Measurements from ENCODE around the gene VIL1. TPM values are rescaled to one million over a fixed set of nuclear protein-coding genes. Genes with fewer than 3 reads are reported as not detected.

The VIL1 gene
- total and polyA plus RNA-seq, 8 donors: 0.29 to 1.8 (median 1.2) TPM; not detected in 1

DNA sequence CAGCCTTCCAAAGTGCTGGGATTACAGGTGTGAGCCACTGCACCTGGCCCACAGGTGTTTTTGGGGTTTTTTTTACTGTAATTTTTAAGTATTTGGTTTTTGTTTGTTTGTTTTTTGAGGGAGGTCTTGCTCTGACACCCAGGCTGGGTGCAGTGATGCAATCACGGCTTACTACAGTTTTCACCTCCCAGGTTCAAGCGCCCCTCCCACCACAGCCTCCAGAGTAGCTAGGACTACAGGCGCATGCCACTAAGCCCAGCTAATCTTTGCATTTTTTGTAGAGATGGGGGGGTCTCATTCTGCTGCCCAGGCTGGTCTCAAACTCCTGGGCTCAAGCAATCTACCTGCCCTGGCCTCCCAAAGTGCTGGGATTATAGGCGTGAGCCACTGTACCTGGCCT lies 44.1 kb upstream of the VIL1 start:
- Histone ChIP-seq H3K27me3 (no peaks in the 10 kb centered on the region), H3K9me3 (no peaks in the 10 kb centered on the region), H3K27ac (no peak overlapping the region), H3K4me3 (no peak overlapping the region), H3K4me1 (peaks cover 10 to 53% of the 10 kb centered on the region in 2 donors), H3K36me3 (no peaks in the 10 kb centered on the region)
- intact Hi-C loops (cut with DNase I): no loop called here
- no peak for ATAC-seq
- TF ChIP-seq, protein P1, sequence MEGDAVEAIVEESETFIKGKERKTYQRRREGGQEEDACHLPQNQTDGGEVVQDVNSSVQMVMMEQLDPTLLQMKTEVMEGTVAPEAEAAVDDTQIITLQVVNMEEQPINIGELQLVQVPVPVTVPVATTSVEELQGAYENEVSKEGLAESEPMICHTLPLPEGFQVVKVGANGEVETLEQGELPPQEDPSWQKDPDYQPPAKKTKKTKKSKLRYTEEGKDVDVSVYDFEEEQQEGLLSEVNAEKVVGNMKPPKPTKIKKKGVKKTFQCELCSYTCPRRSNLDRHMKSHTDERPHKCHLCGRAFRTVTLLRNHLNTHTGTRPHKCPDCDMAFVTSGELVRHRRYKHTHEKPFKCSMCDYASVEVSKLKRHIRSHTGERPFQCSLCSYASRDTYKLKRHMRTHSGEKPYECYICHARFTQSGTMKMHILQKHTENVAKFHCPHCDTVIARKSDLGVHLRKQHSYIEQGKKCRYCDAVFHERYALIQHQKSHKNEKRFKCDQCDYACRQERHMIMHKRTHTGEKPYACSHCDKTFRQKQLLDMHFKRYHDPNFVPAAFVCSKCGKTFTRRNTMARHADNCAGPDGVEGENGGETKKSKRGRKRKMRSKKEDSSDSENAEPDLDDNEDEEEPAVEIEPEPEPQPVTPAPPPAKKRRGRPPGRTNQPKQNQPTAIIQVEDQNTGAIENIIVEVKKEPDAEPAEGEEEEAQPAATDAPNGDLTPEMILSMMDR (IDR thresholded peaks at IDR 0.05): no peak
- DNase-seq: no peak

DNA sequence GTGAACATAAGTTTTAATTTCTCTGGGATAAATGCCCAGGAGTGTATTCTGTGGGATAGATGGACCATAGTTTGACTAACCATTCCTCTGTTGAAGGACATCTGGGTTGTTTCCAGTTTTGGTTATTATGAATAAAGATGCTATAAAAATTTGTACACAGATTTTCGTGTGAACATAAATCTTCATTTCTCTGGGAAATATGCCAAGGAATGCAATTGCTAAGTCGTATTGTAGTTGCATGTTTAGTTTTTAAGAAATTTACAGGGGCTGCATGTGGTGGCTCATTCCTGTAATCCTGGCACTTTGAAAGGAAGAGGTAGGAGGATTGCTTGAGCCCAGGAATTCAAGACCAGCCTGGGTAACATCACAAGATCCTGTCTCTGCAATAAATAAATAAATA lies 43.7 kb upstream of the VIL1 start:
- DNase-seq (no peak), ATAC-seq (no peak)
- H3K36me3 ChIP-seq: no peaks in the 10 kb centered on the region
- intact Hi-C loops (cut with DNase I): no loop called here
- no peaks in the 10 kb centered on the region for H3K27me3 ChIP-seq
- H3K9me3 ChIP-seq: no peaks in the 10 kb centered on the region
- TF ChIP-seq, protein P1 (IDR thresholded peaks at IDR 0.05): no peak
- H3K27ac ChIP-seq: no peak overlapping the region
- no peak overlapping the region for H3K4me3 ChIP-seq
- H3K4me1 ChIP-seq: peaks cover 5 to 49% of the 10 kb centered on the region in 2 donors

DNA sequence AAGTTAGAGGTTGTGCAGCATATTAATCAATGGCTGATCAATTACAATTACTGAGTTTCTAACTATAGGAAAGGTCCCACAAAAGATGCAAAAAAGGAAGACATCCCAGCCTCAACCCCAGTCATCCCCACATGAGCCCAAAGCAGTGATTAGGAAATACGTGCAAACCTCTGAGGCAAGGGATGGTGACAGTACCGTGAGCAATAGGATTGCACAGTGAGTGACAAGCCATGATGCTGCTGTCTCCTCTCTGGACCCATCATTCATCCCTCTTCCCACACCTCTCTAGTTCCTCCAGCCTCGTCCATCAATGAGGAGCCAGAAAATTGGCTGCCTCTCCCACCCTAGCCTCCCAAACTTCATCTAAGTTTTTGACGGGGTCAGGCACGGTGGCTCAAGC lies 40.9 kb upstream of the VIL1 start:
- TF ChIP-seq, protein P1 (IDR thresholded peaks at IDR 0.05): no peak
- Histone ChIP-seq H3K4me1 (peaks cover 0 to 32% of the 10 kb centered on the region in 2 donors), H3K27me3 (no peaks in the 10 kb centered on the region), H3K36me3 (no peaks in the 10 kb centered on the region), H3K4me3 (no peak overlapping the region), H3K27ac (peak overlapping the region in 1 of 2 donors; percentile 69), H3K9me3 (no peaks in the 10 kb centered on the region)
- intact Hi-C loops (cut with DNase I): no loop called here
- peak; percentile 40 for ATAC-seq
- DNase-seq: no peak

DNA sequence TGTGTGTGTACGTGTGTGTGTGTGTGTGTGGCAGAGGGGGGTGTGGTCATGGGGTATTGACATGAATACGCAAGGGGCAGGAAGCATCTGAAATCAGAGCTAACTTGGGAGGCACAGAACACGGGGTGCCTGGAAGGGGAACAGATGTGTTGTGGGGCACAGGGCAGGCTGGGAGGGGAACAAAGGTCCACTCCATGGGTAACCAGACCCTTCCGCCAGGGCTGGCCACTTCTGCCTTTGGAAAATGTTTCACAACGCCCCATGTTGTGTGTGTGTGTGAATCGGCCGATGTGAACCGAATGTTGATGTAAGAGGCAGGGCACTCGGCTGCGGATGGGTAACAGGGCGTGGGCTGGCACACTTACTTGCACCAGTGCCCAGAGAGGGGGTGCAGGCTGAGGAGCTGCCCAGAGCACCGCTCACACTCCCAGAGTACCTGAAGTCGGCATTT lies 37.0 kb upstream of the VIL1 start, which contains the start of gene SLC11A1:
SLC11A1 (plus strand) TSS at position 358 of the 451 bp plus-strand sequence. CDS start 96 bp downstream, outside the sequence.
- Histone ChIP-seq H3K4me1 (peaks cover 0 to 53% of the 10 kb centered on the region in 2 donors), H3K9me3 (no peaks in the 10 kb centered on the region), H3K27ac (peak within 1 kb of the TSS; percentile 56 to 89), H3K36me3 (peaks cover 0 to 26% of the 10 kb centered on the region in 2 donors), H3K4me3 (peak within 1 kb of the TSS in 1 of 2 donors; percentile 55), H3K27me3 (no peaks in the 10 kb centered on the region)
- intact Hi-C loops (cut with DNase I): no loop called here
- ATAC-seq (peak; percentile 75), DNase-seq (peak in 2 of 4 donors; percentile 88 to 92)
- TF ChIP-seq, protein P1 (IDR thresholded peaks at IDR 0.05): peak in 1 of 2 donors; percentile 9

DNA sequence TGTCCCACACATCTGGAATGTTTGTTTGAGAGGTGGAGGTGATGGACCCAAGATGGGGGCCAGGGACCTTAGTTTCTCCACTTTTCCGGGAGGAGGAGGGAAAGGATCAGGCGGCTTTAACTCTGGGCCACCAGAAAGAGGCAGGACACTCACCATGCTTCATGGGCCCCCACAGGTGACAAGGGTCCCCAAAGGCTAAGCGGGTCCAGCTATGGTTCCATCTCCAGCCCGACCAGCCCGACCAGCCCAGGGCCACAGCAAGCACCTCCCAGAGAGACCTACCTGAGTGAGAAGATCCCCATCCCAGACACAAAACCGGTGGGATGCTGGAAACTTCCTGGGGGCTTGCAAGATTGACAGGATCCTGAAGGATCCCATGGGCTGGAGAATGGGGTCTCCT lies 36.1 kb upstream of the VIL1 start:
- no peaks in the 10 kb centered on the region for H3K27me3 ChIP-seq
- H3K4me1 ChIP-seq: peaks cover 0 to 56% of the 10 kb centered on the region in 2 donors
- intact Hi-C loops (cut with DNase I): no loop called here
- no peak for DNase-seq
- peak overlapping the region; percentile 56 to 89 for H3K27ac ChIP-seq
- TF ChIP-seq, protein P1 (IDR thresholded peaks at IDR 0.05): no peak
- H3K4me3 ChIP-seq: peak overlapping the region in 1 of 2 donors; percentile 55
- no peaks in the 10 kb centered on the region for H3K9me3 ChIP-seq
- ATAC-seq: no peak
- H3K36me3 ChIP-seq: peaks cover 0 to 33% of the 10 kb centered on the region in 2 donors
